Lower lobe of right lung (tissue), 2 donors: ENCODE measurements around the gene BPGM. TPM values are rescaled to one million over a fixed set of nuclear protein-coding genes. Genes with fewer than 3 reads are reported as not detected.

Source experiments
- ATAC-seq, 2 donors: fragments of 200-7000 bp; cut with Tn5 transposase; one replicate each; pipeline ENCODE4 v1.9.1; 2020 to 2022; ENCODE audit warnings: mild to moderate bottlenecking in 2 of 2, moderate library complexity in 2 of 2
- DNase-seq: peaks from one replicate; pipeline ENCODE4 v3.0.0-alpha.2; 2020
- H3K27ac ChIP-seq: fragments of 200-600 bp; one replicate; pipeline ENCODE4 v1.8.0; 2022
- H3K27me3 ChIP-seq: fragments of 200-600 bp; one replicate; pipeline ENCODE4 v1.8.0; 2022; ENCODE audit warnings: low read depth
- H3K36me3 ChIP-seq: fragments of 200-600 bp; one replicate; pipeline ENCODE4 v1.8.0; 2022; ENCODE audit warnings: mild to moderate bottlenecking
- H3K4me1 ChIP-seq: fragments of 200-600 bp; one replicate; pipeline ENCODE4 v1.8.0; 2022
- H3K4me3 ChIP-seq: fragments of 200-600 bp; one replicate; pipeline ENCODE4 v1.8.0; 2022; ENCODE audit warnings: mild to moderate bottlenecking
- H3K9me3 ChIP-seq: fragments of 200-600 bp; one replicate; pipeline ENCODE4 v1.8.0; 2022
- intact Hi-C: fragments of 100-400 bp; cut with DNase I; formaldehyde crosslinking; loops from one replicate; pipeline ENCODE4 v1.11.0; 2022
- total RNA-seq: library from RNA; stranded (reverse); fragmentation: NEBNext Ultra II Directional; extraction: Animal tissue kit (Norgen Biotek cat#: 25700); gene quantifications from one replicate; pipeline ENCODE4 v1.2.1, GENCODE V29; 2021
- TF ChIP-seq, protein P1 (sequence below): fragments of 200-600 bp; IDR thresholded peaks from one replicate; pipeline ENCODE4 v1.8.0; 2022; ENCODE audit warnings: antibody characterized with exemption, mild to moderate bottlenecking
- donor health status: DM: no; HTN: yes; CAD: no; lungs with severe emphysema.

The BPGM gene
- total RNA-seq, 1 donor from 2014 or later: 16.9 TPM

DNA sequence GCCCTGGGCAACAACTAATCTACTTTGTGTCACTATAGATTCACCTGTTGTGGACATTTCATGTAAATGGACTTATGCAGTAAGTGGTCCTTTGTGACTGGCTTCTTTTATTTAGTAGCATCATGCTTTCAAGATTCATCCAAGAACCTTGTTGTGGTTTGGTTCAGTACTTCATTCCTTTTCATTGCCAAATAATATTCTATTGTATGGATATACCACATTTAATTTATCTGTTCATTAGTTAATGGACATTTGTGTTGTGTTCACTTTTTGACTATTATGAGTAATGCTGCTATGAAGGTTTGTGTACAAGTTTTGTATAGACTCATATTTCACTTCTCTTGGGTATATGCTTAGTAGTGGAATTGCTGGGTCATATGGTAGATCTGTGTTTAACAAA lies 27.8 kb downstream of the BPGM start:
- no peak overlapping the region for H3K27ac ChIP-seq
- H3K36me3 ChIP-seq: peaks cover 7% of the 10 kb centered on the region
- H3K9me3 ChIP-seq: no peaks in the 10 kb centered on the region
- TF ChIP-seq, protein P1, sequence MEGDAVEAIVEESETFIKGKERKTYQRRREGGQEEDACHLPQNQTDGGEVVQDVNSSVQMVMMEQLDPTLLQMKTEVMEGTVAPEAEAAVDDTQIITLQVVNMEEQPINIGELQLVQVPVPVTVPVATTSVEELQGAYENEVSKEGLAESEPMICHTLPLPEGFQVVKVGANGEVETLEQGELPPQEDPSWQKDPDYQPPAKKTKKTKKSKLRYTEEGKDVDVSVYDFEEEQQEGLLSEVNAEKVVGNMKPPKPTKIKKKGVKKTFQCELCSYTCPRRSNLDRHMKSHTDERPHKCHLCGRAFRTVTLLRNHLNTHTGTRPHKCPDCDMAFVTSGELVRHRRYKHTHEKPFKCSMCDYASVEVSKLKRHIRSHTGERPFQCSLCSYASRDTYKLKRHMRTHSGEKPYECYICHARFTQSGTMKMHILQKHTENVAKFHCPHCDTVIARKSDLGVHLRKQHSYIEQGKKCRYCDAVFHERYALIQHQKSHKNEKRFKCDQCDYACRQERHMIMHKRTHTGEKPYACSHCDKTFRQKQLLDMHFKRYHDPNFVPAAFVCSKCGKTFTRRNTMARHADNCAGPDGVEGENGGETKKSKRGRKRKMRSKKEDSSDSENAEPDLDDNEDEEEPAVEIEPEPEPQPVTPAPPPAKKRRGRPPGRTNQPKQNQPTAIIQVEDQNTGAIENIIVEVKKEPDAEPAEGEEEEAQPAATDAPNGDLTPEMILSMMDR: no peak
- no peak overlapping the region for H3K4me3 ChIP-seq
- H3K27me3 ChIP-seq: no peaks in the 10 kb centered on the region
- peaks cover 11% of the 10 kb centered on the region for H3K4me1 ChIP-seq
- intact Hi-C loops: no loop called here
- ATAC-seq (no peak), DNase-seq (no peak)

DNA sequence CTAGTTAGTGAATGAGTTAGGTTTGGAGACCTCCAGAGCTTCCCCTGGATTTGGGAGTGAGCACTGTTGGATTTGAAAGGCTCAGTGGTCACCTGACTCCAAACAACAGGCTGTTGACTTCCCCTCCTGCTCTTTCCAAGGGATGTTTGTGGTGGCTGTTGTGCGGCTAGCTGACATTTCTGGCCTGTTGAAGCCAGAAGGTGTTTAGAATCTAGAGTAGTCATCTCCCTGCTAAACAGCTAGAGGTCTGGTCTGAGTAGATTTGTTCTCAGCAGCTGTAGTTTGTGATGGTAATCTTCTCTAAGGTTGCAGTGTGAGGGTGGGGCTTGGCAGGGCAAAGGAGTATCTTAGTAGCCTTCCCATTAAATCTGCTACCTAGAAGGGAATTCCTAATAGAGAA lies 30.1 kb downstream of the BPGM start:
- Histone ChIP-seq H3K4me1 (no peaks in the 10 kb centered on the region), H3K4me3 (no peak overlapping the region), H3K27ac (no peak overlapping the region), H3K27me3 (no peaks in the 10 kb centered on the region), H3K36me3 (peaks cover 21% of the 10 kb centered on the region), H3K9me3 (no peaks in the 10 kb centered on the region)
- DNase-seq (no peak), ATAC-seq (no peak)
- intact Hi-C loops: no loop called here
- TF ChIP-seq, protein P1: no peak

DNA sequence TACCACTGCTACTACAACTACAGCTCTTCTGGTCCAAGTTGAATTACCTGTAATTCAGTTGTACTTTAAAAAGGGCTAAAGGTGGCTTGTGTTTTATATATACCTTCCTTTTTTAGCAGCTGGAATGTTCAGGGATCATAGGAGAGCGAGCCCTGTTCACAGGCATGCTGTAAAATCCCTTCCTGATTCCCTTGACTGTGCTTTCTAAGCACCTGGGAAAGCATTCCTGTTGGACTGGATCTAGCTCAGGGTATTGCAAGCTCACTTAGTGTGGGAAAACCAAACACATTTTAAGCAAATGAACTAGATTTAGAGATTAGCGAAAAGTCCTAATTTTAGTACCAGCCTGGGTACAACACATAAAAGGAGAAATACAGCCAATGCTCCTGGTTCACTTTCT lies 31.5 kb downstream of the BPGM start:
- H3K27ac ChIP-seq: no peak overlapping the region
- no peaks in the 10 kb centered on the region for H3K27me3 ChIP-seq
- peaks cover 21% of the 10 kb centered on the region for H3K36me3 ChIP-seq
- H3K4me1 ChIP-seq: no peaks in the 10 kb centered on the region
- no peaks in the 10 kb centered on the region for H3K9me3 ChIP-seq
- H3K4me3 ChIP-seq: no peak overlapping the region
- intact Hi-C loops: no loop called here
- TF ChIP-seq, protein P1: no peak
- ATAC-seq: no peak
- no peak for DNase-seq

DNA sequence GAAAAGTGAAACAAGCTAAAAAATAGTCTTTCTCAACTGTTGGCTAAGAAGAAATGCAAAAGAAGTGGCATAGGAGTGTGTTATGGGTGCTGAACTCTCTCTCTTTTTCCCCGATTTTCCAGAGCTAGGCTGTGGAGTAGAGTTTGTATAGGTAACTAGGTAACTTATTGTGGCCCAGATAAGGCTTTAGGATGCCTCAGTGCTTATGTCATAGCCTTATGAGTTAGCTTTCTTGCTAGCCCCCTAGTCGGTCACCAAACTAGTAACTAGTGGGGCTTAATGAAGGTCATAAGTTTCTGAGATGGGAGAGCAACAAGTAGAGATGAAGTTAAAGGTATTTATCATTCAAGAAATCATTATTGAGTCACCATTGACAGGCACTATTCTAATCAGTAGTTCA lies 32.4 kb downstream of the BPGM start:
- ATAC-seq (no peak), DNase-seq (no peak)
- peaks cover 21% of the 10 kb centered on the region for H3K36me3 ChIP-seq
- H3K9me3 ChIP-seq: no peaks in the 10 kb centered on the region
- H3K4me1 ChIP-seq: no peaks in the 10 kb centered on the region
- no peak overlapping the region for H3K27ac ChIP-seq
- no peak overlapping the region for H3K4me3 ChIP-seq
- intact Hi-C loops: no loop called here
- no peaks in the 10 kb centered on the region for H3K27me3 ChIP-seq
- TF ChIP-seq, protein P1: no peak

DNA sequence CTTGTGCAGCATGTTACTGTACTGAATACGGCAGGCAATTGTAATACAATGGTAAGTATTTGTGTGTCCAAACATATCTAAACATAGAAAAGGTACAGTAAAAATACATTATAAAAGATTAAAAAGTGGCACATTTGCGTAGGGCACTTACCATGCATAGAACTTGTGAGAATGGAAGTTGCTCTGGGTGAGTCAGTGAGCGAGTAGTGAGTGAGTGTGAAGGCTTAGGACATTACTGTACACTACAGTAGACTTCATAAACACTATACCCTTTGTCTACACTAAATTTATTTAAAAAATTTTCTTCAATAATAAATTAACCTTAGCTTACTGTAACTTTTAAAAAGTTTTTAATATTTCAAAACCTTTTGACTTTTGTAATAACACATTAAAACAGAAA lies 37.5 kb downstream of the BPGM start:
- TF ChIP-seq, protein P1: no peak
- Histone ChIP-seq H3K27me3 (no peaks in the 10 kb centered on the region), H3K27ac (no peak overlapping the region), H3K4me3 (no peak overlapping the region), H3K4me1 (no peaks in the 10 kb centered on the region), H3K9me3 (no peaks in the 10 kb centered on the region), H3K36me3 (peaks cover 17% of the 10 kb centered on the region)
- ATAC-seq (no peak), DNase-seq (no peak)
- intact Hi-C loops: no loop called here

DNA sequence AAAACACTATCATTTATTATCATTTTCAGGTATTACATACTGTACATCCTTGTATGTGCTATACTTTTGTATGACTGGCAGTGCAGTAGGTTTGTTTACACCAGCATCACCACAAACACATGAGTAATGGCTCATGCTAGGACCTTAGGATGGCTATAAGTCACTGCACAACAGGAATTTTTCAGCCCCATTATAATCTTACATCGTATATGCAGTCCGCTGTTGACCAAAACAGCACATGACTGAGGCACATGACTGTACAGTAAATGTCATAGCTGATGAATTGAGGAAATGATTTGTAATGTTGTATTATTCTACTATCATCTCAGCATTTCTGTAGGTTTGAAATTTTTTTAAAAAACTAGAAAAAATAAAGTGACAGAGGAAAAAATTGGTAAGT lies 38.6 kb downstream of the BPGM start:
- peaks cover 6% of the 10 kb centered on the region for H3K36me3 ChIP-seq
- no peak overlapping the region for H3K27ac ChIP-seq
- ATAC-seq (no peak), DNase-seq (no peak)
- TF ChIP-seq, protein P1: no peak
- intact Hi-C loops: no loop called here
- peaks cover 4% of the 10 kb centered on the region for H3K4me1 ChIP-seq
- no peaks in the 10 kb centered on the region for H3K9me3 ChIP-seq
- H3K4me3 ChIP-seq: no peak overlapping the region
- no peaks in the 10 kb centered on the region for H3K27me3 ChIP-seq
